Measurements from ENCODE around the gene SORCS2. TPM values are rescaled to one million over a fixed set of nuclear protein-coding genes. Genes with fewer than 3 reads are reported as not detected.

SORCS2 gene
- total RNA-seq, 1 donor from 2014 or later = 10.9 TPM

GRCh38 chr4:7512428-7512827 lies 320.1 kb downstream of the SORCS2 start:
- H3K36me3 Mint-ChIP-seq (ENCODE audit: low read depth) = no peaks in the 10 kb centered on the region
- H3K9me3 Mint-ChIP-seq (ENCODE audit: low read depth) = no peaks in the 10 kb centered on the region
- DNase-seq (ENCODE audit: low spot score) = no peak
- H3K4me3 Mint-ChIP-seq (ENCODE audit: unreplicated experiment) = no peak overlapping the region
- H3K4me1 Mint-ChIP-seq (ENCODE audit: low read depth) = peaks cover 11% of the 10 kb centered on the region
- H3K27me3 Mint-ChIP-seq (ENCODE audit: low read depth) = peaks cover 25% of the 10 kb centered on the region
- TF ChIP-seq CTCF (IDR thresholded peaks at IDR 0.05) = no peak
- no peak overlapping the region for H3K27ac Mint-ChIP-seq (ENCODE audit: unreplicated experiment)

- no peak for TF ChIP-seq CTCF (IDR thresholded peaks at IDR 0.05)
- Mint-ChIP-seq H3K27me3 (ENCODE audit: low read depth) (peaks cover 27% of the 10 kb centered on the region), H3K36me3 (ENCODE audit: low read depth) (no peaks in the 10 kb centered on the region), H3K4me3 (ENCODE audit: unreplicated experiment) (no peak overlapping the region), H3K4me1 (ENCODE audit: low read depth) (peaks cover 6% of the 10 kb centered on the region), H3K27ac (ENCODE audit: unreplicated experiment) (no peak overlapping the region), H3K9me3 (ENCODE audit: low read depth) (no peaks in the 10 kb centered on the region)
- DNase-seq (ENCODE audit: low spot score) = no peak
Observed at GRCh38 chr4:7512946-7513345, 320.6 kb downstream of the SORCS2 start.

GRCh38 chr4:7513671-7514070 lies 321.3 kb downstream of the SORCS2 start:
- no peak for TF ChIP-seq CTCF (IDR thresholded peaks at IDR 0.05)
- Mint-ChIP-seq H3K27me3 (ENCODE audit: low read depth) (peaks cover 32% of the 10 kb centered on the region), H3K4me3 (ENCODE audit: unreplicated experiment) (no peak overlapping the region), H3K36me3 (ENCODE audit: low read depth) (no peaks in the 10 kb centered on the region), H3K27ac (ENCODE audit: unreplicated experiment) (no peak overlapping the region), H3K4me1 (ENCODE audit: low read depth) (peaks cover 6% of the 10 kb centered on the region), H3K9me3 (ENCODE audit: low read depth) (no peaks in the 10 kb centered on the region)
- DNase-seq (ENCODE audit: low spot score) = no peak

GRCh38 chr4:7514281-7514680 lies 321.9 kb downstream of the SORCS2 start:
- TF ChIP-seq CTCF (IDR thresholded peaks at IDR 0.05) = no peak
- Mint-ChIP-seq H3K4me3 (ENCODE audit: unreplicated experiment) (no peak overlapping the region), H3K9me3 (ENCODE audit: low read depth) (no peaks in the 10 kb centered on the region), H3K27me3 (ENCODE audit: low read depth) (peaks cover 30% of the 10 kb centered on the region), H3K36me3 (ENCODE audit: low read depth) (no peaks in the 10 kb centered on the region), H3K27ac (ENCODE audit: unreplicated experiment) (no peak overlapping the region), H3K4me1 (ENCODE audit: low read depth) (peaks cover 6% of the 10 kb centered on the region)
- no peak for DNase-seq (ENCODE audit: low spot score)

GRCh38 chr4:7514789-7515188 lies 322.5 kb downstream of the SORCS2 start:
- Mint-ChIP-seq H3K27ac (ENCODE audit: unreplicated experiment) (no peak overlapping the region), H3K9me3 (ENCODE audit: low read depth) (no peaks in the 10 kb centered on the region), H3K4me1 (ENCODE audit: low read depth) (peaks cover 6% of the 10 kb centered on the region), H3K36me3 (ENCODE audit: low read depth) (no peaks in the 10 kb centered on the region), H3K27me3 (ENCODE audit: low read depth) (peaks cover 31% of the 10 kb centered on the region), H3K4me3 (ENCODE audit: unreplicated experiment) (no peak overlapping the region)
- no peak for TF ChIP-seq CTCF (IDR thresholded peaks at IDR 0.05)
- DNase-seq (ENCODE audit: low spot score) = no peak

All from chondrocyte (in vitro differentiated cells).